HG03159 (cell line): ENCODE data around the gene CGB8.
"Not testable (repeated sequence)": the region's sequence is repeated elsewhere in the genome, so short reads cannot be mapped to it uniquely, and the experiment has no call there.

Experiments used
- ATAC-seq: cut with Tn5 transposase; IDR thresholded peaks from one replicate; pipeline ENCODE4 v1.9.1; 2021; ENCODE audit warnings: mild to moderate bottlenecking, moderate library complexity; ENCODE audit not compliant: unreplicated experiment

CGB8 gene

DNA sequence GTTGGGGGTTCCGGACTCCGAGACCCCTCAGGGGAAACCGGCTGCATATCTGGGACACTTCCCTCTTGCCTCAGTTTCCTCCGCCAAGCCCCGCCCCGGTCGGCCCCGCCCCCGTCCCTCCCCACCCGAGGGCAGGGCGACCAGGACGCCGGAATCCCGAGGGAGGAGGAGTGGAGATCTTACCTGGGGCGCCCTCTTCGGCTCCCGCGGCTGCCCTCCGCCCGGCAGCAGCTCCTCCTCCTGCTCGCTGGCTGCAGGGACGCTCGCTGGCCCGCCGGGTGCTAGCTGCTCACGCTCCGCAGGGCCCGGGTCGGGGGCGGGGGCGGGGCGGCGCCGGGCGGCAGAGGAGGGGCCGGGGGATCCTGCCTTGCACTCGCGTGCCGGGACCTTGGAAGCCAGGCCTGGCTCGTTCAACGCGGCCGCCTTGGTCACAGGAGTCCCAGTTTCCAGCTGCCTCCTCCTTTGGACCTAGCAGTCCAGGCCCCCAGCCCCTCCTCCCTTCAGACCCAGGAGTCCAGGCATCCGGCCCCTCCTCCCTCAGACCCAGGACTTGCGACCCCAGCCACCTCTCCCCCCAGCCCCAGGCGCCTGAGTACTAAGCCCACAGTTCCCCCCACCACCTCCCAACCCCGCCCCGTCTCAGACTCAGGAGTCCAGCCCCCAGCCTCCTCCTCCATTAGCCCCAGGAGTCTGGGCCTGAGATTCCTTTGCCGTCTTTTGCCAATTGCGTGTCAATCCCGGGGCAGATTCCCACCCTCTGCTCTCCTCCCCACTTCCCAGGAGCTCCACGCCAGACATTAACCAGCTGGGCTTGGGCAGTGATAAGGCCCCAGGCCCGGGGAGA is 16.1 kb upstream of the CGB8 start, which contains the start of gene NTF4:
Gene NTF4, minus strand, starts transcription at position 51 of the 844 bp plus-strand sequence. CDS start 2,821 bp downstream, outside the sequence.
- ATAC-seq: no peak

DNA sequence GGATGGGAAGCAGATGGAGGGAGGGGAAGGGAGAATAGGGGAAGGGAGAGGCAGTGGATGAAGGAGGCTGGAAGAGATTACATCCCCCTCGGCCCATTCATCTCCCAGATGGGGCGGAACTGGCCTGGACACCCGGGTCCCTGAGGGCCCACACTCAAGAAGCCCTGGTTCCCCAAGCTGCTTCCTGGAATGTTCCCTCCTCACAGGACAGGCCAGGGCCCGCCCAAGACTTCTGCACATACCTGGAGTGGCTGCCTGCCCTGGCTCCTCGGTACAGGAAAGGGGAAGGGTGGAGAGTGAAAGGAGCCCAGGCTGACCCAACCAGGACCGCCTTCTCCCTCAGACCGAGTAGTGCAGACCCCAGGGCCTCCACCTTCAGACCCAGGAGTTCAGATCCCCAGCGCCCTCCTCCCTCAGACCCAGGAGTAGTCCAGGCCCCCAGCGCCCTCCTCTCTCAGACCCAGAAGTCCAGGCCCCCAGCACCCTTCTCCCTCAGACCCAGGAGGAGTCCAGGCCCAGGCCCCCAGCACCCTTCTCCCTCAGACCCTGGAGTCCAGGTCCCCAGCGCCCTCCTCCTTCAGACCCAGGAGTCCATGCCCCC is 15.2 kb upstream of the CGB8 start:
- no peak for ATAC-seq

DNA sequence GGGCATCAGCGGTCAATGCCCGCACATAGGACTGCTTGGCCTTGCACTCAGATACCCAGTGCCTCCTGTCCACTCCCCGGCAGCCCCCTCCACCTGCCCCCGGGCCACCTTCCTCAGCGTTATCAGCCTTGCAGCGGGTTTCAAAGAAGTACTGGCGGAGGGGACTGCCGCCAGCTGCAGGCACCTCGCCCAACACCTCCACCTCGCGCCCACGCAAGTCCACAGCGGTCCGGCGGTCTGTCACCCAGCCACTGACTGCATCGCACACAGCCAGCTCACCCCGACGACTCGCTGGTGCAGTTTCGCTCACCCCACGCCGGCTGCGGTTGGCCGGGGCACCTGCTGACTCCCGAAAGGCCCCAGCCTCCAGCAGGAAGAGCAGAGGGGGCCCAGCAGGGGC is 12.5 kb upstream of the CGB8 start:
- no peak for ATAC-seq

DNA sequence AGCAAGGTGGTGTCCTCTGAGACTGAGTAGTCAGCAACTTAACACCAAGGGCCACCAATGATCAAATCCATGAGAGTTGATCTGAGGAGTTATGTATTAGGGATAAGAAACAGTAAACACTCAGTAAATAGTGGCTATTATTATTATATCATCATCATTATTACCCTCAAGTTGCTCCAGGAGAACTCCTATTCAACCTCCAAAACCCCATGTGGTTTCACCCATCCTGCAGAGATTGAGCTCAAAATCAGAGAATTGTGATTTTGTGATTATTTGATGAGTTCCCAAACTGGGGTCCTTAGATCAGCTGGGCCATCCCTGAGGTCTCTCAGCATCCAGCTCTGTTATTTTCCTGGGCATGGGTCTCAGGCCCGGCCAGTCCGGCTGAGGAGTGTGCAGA is 12.1 kb upstream of the CGB8 start:
- no peak for ATAC-seq

DNA sequence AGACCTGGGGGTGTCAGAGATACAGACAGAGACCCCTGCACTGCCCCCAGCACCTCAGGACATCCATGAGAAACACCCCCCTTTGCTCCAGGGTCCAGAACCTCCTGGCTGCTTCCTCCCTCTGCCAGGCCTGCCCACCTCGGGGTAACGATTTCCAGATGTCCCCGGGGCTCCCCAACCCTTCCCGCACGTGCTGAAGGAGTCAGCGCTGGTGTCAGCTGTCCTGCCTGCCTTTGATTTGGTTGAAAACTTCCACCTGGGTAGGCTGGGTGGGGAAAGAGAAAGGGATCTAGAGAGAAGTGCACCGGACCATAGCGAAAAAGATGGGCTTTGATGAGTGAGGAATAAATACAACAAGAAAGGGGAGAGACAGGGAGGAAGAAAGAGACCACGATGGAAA is 10.1 kb upstream of the CGB8 start:
- ATAC-seq: no peak

DNA sequence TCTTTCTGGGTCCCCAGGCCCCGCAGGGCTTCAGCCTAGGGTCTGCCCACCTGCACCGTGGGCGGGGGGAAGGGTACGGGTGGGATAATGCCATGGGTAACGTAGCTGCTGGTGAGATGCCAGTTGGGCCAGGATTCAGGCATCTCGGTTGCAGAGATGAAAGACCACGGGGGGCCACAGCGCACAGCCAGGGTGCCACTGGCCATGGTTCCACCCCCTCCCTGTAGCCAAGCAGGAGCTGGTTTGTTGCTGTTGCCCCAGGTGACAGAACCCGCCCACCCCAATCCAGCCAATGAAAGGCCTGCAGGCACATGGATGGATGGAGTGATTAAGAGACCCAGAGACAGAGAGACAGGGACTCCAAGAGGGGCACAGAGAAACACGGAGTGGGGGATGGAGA is 9.7 kb upstream of the CGB8 start:
- ATAC-seq: no peak

DNA sequence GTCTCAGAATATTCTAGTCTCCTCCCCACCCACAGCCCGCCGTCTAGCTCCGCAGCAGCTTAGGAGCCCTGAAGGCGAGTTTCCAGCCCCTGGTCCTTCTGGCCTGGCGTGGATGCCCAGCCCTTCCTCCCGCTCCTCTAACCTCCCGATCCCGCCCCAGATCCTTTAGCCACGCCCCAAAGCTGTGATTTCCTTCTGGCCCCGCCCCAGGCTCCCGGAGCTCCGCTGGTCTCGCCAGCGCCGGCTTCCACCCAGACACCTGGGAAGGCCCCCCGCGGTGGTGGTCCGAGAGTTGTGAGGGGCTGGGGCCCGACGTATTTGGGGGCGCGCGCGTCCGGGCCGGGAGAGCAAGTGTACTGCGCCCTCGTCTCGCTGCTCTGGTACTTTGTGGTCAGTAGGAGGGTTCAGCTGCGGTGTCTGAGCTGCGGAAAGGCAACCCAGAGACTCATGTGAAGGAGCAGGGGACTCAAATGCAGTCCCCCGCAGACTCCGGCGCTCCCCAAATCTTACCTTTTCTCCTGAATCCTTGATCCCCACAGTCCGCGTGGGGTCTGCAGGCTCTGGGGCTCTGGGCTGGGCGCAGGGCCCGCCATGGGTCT is 8.8 kb upstream of the CGB8 start, which contains the start of gene CGB7:
Gene CGB7, minus strand, starts transcription at position 114 of the 599 bp plus-strand sequence. CDS start 2,374 bp downstream, outside the sequence.
- no peak for ATAC-seq

DNA sequence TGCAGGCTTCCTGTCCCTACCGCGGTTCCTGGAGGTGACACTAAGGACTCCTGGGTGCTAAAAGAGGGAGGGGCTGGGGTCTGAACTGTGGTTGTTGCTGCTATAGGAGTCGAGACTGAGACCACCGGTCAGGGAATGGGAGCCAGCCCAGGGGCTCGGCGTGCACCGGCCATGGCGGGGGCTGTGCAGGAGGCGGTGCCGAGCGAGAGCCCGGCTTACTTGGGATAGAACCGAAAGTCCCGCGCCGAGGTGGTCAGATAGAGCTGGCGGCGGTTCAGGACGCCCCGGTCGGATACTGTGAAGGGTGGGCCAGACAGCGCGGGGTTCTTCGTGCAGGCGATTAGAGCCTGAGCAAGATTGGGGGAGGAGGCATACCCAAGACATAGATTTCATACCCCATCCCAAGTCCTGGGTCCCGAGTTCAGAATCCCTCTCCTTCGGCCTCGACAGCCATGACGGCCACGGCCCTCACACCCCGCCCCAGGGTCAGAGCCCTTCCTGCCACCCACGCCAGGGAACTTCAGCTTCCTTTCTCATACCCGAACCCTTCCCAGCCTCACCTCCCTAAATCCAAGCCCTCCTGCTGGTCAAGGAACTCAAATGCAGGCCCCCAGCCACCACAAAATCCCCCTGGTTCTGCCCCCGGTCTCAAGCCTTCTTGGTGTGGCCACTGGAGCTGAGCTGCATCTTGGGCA is 8.1 kb upstream of the CGB8 start:
- not testable (repeated sequence) for ATAC-seq

DNA sequence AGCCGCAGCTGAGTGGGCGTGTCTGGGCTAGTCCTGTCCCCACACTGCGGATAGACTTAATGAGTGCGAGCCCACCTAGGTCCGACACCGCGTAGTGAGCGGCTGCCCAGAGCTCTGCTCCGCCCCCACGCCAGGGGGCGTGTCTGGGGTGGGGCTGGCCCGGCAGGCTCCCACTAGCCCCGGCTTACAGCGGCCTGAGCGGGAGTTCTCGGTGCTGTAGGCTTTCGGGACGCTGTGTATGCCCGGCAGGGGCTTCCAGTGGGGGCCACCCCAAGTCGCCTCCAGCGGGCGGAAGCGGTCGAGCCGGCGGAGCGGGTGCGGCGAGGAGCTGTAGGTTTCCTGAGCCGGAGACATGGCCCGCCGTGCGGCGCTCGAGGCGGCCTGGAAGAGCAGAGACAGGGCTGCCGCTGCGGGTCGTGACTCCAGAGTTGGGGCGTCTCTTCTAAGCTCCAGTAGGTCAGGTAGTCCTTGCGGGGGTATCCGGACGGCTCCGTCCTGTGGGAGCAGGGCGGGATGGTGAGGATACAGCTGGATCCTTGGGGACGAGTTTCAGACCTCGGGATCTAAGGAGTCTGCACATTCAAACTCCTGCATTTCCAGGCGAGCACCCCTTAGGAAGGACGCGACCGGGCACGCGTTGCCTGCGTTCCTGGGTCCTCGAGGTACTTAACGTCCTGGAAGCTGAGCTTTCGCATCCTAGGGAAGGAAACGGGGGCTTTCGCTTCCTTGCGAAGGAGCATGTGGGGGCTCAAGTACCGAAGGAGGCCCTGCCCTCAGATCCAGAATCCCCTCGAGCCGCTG is 7.4 kb upstream of the CGB8 start:
- no peak for ATAC-seq

DNA sequence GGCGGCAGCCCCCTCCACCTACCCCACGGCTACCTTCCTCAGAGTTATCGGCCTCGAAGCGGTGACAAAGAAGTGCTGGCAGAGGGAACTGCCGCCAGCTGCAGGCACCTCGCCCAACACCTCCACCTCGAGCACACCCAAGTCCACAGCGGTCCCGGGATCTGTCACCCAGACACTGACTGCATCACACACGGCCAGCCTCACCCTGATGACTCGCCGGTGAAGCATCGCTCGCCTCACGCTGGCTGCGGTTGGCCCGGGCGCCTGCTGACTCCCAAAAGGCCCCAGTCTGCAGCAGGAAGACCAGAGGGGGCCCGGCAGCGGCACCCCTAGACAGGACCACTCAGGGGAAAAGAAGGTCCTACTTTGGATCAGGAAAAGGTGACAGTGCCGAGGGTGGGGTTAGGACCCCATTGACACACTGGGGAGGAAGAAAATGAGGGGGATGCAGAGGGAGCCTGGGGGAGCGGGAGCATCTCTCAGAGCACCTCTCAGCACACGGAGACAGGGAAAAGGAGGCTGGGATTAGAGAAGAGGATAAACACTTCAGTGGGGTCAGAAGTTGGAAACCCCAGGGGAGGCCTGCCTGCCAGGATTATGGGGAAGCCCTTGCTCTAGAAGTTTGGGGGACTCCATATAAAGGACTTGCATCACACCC is 1.6 kb upstream of the CGB8 start:
- not testable (repeated sequence) for ATAC-seq

DNA sequence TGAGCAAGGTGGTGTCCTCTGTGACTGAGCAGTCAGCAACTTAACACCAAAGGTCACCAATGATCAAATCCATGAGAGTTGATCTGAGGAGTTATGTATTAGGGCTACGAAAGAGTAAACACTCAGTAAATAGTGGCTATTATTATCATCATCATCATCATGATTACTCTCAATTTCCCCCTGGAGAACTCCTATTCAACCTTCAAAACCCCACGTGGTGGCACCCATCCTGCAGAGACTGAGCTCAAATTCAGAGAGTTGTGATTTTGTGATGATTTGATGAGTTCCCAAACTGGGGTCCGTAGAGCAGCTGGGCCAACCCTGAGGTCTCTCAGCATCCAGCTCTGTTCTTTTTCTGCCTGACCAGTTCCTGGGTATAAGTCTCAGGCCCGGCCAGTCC is 923 bp upstream of the CGB8 start:
- ATAC-seq: not testable (repeated sequence)

DNA sequence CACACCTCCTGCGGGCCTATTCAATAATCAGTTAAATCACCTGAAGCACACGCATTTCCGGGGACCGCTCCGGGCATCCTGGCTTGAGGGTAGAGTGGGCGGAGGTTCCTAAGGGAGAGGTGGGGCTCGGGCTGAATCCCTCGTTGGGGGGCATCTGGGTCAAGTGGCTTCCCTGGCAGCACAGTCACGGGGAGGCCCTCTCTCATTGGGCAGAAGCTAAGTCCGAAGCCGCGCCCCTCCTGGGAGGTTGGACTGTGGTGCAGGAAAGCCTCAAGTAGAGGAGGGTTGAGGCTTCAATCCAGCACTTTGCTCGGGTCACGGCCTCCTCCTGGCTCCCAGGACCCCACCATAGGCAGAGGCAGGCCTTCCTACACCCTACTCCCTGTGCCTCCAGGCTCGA is 5.4 kb downstream of the CGB8 start, which contains the start of gene CGB5:
Gene CGB5, plus strand, starts transcription at position 301 of the 400 bp plus-strand sequence. CDS start 362 bp downstream, outside the sequence.
- not testable (repeated sequence) for ATAC-seq

DNA sequence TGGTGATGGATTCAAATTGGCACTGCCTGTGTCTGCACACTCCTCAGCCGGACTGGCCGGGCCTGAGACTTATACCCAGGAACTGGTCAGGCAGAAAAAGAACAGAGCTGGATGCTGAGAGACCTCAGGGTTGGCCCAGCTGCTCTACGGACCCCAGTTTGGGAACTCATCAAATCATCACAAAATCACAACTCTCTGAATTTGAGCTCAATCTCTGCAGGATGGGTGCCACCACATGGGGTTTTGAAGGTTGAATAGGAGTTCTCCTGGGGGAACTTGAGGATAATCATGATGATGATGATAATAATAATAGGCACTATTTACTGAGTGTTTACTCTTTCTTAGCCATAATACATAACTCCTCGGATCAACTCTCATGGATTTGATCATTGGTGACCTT is 6.2 kb downstream of the CGB8 start:
- ATAC-seq: not testable (repeated sequence)

DNA sequence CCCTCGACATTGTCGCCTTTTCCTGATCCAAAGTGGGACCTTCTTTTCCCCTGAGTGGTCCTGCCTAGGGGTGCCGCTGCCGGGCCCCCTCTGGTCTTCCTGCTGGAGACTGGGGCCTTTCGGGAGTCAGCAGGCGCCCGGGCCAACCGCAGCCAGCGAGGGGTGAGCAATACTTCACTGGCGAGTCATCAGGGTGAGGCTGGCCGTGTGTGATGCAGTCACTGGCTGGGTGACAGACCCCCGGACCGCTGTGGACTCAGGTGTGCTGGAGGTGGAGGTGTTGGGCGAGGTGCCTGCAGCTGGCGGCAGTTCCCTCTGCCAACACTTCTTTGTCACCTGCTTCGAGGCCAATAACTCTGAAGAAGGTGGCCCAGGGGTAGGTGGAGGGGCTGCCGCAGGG is 6.7 kb downstream of the CGB8 start:
- ATAC-seq: no peak

DNA sequence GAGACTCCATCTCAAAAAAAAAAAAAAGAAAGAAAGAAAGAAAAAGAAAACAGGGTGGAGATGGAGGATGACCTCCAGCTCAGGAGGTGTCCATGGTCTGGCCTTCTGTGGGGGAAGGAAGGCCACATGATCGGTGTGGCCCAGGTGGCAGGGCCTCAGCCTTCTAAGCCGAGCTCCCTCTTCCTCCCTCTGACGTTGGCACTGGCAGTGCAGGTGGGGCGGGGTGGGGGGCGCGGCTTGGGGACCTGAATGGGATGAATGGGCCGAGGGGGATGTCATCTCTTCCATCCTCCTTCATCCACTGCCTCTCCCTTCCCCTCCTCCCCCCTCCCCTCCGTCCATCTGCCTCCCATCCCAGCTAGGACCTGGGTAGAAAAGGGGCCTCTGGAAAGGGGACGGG is 9.2 kb downstream of the CGB8 start:
- ATAC-seq: not testable (repeated sequence)

DNA sequence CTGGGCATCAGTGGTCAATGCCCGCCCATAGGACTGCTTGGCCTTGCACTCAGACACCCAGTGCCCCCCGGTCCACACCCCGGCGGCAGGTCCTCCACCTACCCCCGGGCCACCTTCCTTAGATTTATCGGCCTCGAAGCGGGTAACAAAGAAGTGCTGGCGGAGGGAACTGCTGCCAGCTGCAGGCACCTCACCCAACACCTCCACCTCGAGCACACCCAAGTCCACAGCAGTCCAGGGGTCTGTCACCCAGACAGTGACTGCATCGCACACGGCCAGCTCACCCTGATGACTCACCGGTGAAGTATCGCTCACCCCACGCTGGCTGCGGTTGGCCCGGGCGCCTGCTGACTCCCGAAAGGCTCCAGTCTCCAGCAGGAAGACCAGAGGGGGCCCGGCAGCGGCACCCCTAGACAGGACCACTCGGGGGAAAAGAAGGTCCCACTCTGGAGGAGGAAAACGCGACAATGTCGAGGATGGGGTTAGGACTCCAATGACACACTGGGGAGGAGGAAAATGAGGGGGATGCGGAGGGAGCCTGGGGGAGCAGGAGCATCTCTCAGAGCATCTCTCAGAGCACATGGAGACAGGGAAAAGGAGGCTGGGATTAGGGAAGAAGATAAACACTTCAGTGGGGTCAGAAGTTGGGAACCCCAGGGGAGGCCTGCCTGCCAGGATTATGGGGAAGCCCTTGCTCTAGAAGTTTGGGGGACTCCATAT is 10.2 kb downstream of the CGB8 start:
- not testable (repeated sequence) for ATAC-seq

DNA sequence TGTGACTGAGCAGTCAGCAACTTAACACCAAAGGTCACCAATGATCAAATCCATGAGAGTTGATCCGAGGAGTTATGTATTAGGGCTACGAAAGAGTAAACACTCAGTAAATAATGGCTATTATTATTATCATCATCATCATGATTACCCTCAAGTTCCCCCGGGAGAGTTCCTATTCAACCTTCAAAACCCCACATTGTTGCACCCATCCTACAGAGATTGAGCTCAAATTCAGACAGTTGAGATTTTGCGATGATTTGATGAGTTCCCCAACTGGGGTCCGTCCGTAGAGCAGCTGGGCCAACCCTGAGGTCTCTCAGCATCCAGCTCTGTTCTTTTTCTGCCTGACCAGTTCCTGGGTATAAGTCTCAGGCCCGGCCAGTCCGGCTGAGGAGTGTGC is 10.8 kb downstream of the CGB8 start:
- not testable (repeated sequence) for ATAC-seq

DNA sequence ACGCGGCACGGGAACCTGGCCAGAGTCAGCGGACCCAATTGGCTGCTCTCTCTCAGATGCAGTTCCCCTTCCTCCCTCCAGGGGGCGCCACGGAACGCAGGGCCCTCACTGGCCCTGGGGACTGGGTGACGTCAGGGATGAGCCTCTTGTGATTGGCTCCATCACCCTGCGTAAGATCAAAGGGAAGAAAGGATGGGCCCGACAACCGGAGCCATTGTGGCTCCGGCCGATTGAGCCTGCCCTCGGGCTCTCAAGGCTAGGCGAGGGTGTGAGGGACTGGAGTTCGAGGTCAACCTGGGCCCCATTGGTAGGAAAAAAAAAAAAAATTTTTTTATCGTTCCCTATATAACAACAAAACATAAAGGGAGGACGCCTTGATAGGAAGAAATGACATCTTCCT is 12.1 kb downstream of the CGB8 start, which contains the start of gene CGB1:
Gene CGB1, minus strand, starts transcription at position 81 of the 400 bp plus-strand sequence. CDS start 184 bp downstream, outside the sequence.
- not testable (repeated sequence) for ATAC-seq
